Subcutaneous adipose tissue (tissue), 4 donors: ENCODE data around the gene MAP7D1. TPM values are rescaled to one million over a fixed set of nuclear protein-coding genes. Genes with fewer than 3 reads are reported as not detected.

Experiments
- total RNA-seq, 4 donors: library from RNA; depleted of rRNA; stranded (reverse); fragments of >200 nt; gene quantifications; one replicate each; pipeline ENCODE4 v1.1.0, GENCODE V29; 2016
- TF ChIP-seq, protein P1 (sequence below): fragments of 450-650 bp; IDR thresholded peaks from one replicate; pipeline ENCODE4 v1.5.1; 2016; ENCODE audit warnings: low read depth, mild to moderate bottlenecking, control low read depth, antibody characterized with exemption, moderate library complexity

The MAP7D1 gene
- total RNA-seq, 4 donors from 2014 or later, result 73.1 to 227 (median 77.9) TPM

DNA sequence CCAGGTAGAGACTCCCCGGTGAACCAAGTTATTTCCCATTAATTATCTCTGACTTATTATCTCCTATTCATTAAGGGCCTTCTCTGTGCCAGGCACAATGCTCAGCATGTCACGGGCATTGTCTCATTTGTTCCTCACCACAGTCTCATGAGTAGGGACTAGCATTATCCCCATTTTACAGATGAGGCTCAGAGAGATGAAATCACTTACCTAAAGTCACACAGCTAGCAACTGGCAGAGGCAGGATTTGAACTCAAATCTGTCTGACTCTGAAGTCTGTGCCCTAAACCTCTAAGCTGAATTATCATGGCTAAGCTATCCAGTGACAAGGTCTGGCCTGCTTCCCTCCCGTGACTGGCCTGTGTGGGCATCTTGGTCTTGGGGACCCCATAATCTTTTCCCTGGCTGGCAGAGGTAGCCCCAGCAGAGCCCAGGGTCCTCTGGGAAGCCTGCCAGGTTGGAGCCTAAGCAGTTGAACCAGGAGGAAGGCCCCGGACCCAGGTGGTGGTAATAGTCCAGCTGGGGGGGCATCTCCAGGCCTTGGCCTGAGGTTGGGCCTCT lies 4.5 kb downstream of the MAP7D1 start:
- TF ChIP-seq, protein P1, sequence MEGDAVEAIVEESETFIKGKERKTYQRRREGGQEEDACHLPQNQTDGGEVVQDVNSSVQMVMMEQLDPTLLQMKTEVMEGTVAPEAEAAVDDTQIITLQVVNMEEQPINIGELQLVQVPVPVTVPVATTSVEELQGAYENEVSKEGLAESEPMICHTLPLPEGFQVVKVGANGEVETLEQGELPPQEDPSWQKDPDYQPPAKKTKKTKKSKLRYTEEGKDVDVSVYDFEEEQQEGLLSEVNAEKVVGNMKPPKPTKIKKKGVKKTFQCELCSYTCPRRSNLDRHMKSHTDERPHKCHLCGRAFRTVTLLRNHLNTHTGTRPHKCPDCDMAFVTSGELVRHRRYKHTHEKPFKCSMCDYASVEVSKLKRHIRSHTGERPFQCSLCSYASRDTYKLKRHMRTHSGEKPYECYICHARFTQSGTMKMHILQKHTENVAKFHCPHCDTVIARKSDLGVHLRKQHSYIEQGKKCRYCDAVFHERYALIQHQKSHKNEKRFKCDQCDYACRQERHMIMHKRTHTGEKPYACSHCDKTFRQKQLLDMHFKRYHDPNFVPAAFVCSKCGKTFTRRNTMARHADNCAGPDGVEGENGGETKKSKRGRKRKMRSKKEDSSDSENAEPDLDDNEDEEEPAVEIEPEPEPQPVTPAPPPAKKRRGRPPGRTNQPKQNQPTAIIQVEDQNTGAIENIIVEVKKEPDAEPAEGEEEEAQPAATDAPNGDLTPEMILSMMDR, result no peak

DNA sequence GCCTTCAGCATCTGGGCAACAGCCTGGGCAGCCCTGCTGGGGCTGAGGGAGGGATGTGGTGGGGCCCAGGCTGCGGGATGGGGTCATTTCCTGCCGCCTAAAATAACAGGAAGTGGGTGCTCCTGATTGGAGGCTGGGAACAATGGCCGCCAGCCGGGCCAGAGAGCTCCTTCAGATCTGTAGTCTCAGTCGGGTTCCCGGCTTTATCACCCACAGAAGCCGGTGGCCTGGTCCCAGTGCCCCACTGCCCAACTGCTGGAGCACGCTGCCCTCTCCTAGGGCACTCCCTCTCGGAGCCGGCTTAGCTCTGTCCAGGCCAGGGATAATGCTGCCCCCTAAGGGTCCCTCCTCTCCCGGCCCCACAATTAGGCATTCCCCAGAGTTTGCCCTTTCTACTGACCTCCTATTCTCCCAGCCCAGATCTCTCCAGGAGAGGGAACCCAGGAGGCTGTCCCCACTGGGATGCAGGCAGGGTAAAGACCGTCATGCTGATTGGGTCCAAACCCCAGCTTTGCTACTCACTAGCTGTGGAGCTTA lies 5.1 kb downstream of the MAP7D1 start:
- TF ChIP-seq, protein P1, result no peak

DNA sequence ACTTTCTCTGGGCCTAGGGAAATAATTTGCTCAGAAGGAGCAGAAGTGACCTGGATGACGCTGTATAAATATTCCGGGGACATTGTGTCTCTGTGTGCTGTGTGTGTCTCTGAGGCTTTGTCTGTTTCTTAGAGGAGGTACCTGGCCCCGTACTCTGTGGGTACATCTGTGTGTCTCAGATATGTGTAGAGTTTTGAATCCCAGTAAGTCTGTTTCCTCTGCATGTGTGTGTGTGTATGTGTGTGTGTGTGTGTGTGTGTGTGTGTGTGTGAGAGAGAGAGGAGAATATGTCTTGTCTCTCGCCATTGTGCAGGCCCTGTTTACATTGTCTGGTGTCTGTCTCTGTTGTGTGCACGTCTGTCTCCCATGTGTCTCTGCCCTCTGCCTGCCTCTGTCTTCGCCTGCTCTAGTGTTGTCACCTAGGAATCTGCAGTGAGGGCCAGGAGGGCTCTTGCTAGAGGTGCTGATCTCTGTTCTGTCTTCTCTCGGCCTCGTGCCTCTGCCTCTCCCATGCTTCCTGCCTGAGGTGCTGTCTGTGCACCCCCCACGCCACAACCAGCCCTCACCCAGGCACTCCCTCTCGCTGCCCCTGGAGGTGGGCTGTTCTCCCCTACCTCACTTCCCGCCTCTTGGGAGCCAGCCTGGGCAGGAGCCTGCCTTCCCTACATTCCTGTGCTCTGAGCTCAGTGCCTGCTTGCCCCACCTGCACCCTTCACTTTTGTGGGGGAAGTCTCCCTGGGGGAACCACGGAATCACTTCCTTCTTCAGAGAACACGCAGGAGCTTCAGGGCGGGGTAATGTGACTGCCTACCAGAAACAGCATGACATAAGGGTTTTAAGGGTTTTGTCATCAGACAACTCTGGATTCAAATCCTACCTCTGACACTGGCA lies 5.9 kb downstream of the MAP7D1 start:
- TF ChIP-seq, protein P1, result no peak

DNA sequence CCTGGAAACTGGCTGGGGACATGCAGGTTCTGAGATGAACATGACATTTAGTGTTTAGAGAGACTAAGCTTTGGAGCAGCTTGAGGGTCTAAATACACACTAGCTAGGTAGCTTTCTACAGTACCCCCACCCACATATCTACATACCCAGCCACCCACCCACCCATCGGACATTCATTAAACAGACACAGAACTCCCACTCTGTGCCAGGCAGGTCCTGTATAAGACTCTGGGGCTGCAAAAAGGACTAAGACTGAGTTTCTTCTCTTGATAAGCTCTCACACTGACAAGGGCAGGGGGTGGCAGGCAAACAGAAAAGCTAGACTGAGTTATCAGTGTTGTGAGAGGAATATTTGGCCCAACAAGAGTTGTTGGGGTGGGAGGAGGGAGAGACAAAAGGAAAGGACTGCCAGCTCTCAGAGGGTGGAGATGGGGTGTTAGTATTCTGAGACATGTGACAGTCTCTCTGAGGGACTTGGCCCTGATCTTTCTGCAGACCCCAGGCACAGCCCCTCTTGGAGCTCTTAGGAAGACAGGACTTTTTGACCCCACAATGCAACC lies 6.8 kb downstream of the MAP7D1 start:
- TF ChIP-seq, protein P1, result no peak

DNA sequence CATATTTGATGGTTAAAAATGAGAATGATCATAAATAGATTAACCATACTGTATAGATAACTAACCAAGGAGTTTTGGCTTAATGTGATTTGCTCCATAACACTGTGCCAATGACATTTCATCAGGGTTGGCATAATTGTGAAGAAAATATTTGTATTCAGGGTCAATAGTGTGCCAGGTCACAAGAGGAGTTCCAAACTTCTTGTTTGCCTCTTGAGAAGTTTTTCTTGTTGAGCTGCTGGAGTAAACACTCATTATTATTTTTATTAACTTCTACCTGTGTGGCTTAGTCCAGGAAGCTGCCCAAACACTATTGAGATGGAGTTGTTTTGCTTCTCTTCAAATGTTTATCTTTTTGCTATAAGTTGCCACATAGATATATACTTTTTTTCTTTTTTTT lies 7.5 kb downstream of the MAP7D1 start:
- TF ChIP-seq, protein P1, result no peak

DNA sequence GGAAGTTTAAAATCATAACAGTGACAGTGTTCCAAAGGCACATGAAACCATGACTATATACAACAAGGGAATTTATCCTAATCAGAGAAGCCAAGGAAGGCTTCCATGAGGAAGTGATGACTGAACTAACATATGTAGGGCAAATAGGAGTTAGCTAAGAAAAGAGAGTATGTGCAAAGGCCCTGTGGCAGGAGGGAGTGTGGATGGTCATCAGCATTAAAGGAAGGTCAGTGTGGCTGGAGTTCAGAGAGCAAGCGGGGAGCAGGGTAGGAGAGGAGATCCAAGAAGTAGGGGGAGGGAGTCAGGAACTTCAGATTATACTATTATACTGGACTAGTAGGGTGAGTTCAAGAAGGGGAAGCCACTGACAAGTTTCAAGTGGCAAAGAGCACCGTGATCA lies 8.4 kb downstream of the MAP7D1 start:
- TF ChIP-seq, protein P1, result no peak

DNA sequence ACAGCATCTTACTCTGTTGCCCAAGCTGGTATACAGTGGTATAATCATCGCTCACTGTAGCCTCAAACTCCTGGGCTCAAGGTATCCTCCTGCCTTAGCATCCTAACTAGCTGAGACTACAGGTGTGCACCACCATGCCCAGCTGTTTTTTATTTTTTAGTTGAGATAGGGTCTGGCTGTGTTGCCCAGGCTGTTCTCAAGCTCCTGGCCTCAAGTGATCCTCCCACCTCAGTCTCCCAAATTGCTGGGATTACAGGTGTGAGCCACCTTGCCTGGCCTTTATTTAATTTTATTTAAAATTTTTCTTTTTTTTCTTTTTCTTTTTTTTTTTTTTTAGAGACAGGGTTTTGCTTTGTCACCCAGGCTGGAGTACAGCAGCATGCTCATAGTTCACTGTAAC lies 9.2 kb downstream of the MAP7D1 start:
- TF ChIP-seq, protein P1, result no peak
